NCI-H2107 (cell line): ENCODE measurements around the gene NUP214.
"Not testable (repeated sequence)": the region's sequence is repeated elsewhere in the genome, so short reads cannot be mapped to it uniquely, and the experiment has no call there.

Experiments used
- DNase-seq: peaks from one replicate; lab custom pipeline; 2025; lab: John Stamatoyannopoulos, UW

Gene NUP214

GRCh38 chr9:131193051-131193450 is 67.7 kb downstream of the NUP214 start:
- no peak for DNase-seq

GRCh38 chr9:131194762-131195161 is 69.4 kb downstream of the NUP214 start:
- no peak for DNase-seq

GRCh38 chr9:131197160-131197911 is 72.0 kb downstream of the NUP214 start:
- no peak for DNase-seq

- no peak for DNase-seq
These were observed 72.8 kb downstream of the NUP214 start for GRCh38 chr9:131198041-131198715.

- no peak for DNase-seq
These were observed 76.5 kb downstream of the NUP214 start for GRCh38 chr9:131201856-131202255.

- DNase-seq, result no peak
These were observed 78.2 kb downstream of the NUP214 start for GRCh38 chr9:131203431-131204218.

GRCh38 chr9:131204285-131204684 is 78.9 kb downstream of the NUP214 start:
- DNase-seq, result no peak

- no peak for DNase-seq
These were observed 81.1 kb downstream of the NUP214 start for GRCh38 chr9:131206495-131206894.

GRCh38 chr9:131211920-131212319 is 86.5 kb downstream of the NUP214 start:
- DNase-seq, result not testable (repeated sequence)

GRCh38 chr9:131214286-131214856 is 89.0 kb downstream of the NUP214 start:
- no peak for DNase-seq

- no peak for DNase-seq
These were observed 89.5 kb downstream of the NUP214 start for GRCh38 chr9:131214876-131215275.

GRCh38 chr9:131216806-131217205 is 91.4 kb downstream of the NUP214 start:
- no peak for DNase-seq

- no peak for DNase-seq
These were observed 92.1 kb downstream of the NUP214 start for GRCh38 chr9:131217331-131218031.

- DNase-seq, result no peak
These were observed 93.0 kb downstream of the NUP214 start for GRCh38 chr9:131218370-131218769.

- DNase-seq, result no peak
These were observed 95.1 kb downstream of the NUP214 start for GRCh38 chr9:131220485-131220884.

GRCh38 chr9:131222460-131222859 is 97.1 kb downstream of the NUP214 start:
- DNase-seq, result no peak

- no peak for DNase-seq
These were observed 100.8 kb downstream of the NUP214 start for GRCh38 chr9:131226226-131226625.

- DNase-seq, result no peak
These were observed 101.9 kb downstream of the NUP214 start for GRCh38 chr9:131227112-131227958.

- peak; percentile 57 for DNase-seq
These were observed 102.6 kb downstream of the NUP214 start for GRCh38 chr9:131227959-131228460.

GRCh38 chr9:131228988-131229387 is 103.6 kb downstream of the NUP214 start:
- no peak for DNase-seq

GRCh38 chr9:131233556-131233955 is 108.2 kb downstream of the NUP214 start:
- DNase-seq, result no peak
